Thymus (tissue), 11 donors: ENCODE measurements around the gene CD47. TPM values are rescaled to one million over a fixed set of nuclear protein-coding genes. Genes with fewer than 3 reads are reported as not detected.

Source experiments
- DNase-seq, 9 donors: peaks; one replicate each; pipeline ENCODE4 v3.0.0-alpha.2; 2013; ENCODE audit warnings: low spot score in 9 of 9, low read depth in 6 of 9, missing footprints in 1 of 9
- H3K27ac ChIP-seq, 2 donors: one replicate each; pipeline ENCODE4 v1.5.1; 2013; ENCODE audit warnings: control low read depth in 1 of 2, low read depth in 1 of 2, low read length in 1 of 2, mild to moderate bottlenecking in 1 of 2, moderate library complexity in 1 of 2
- H3K27me3 ChIP-seq, 2 donors: one replicate each; pipeline ENCODE4 v1.5.1; 2013; ENCODE audit warnings: low read length in 1 of 2; ENCODE audit not compliant: control insufficient read depth in 2 of 2, insufficient read depth in 1 of 2
- H3K36me3 ChIP-seq, 2 donors: one replicate each; pipeline ENCODE4 v1.5.1; 2013; ENCODE audit warnings: low read length in 1 of 2, mild to moderate bottlenecking in 1 of 2, moderate library complexity in 1 of 2; ENCODE audit not compliant: control insufficient read depth in 2 of 2, insufficient read depth in 2 of 2
- H3K4me1 ChIP-seq, 2 donors: one replicate each; pipeline ENCODE4 v1.5.1; 2013; ENCODE audit warnings: low read length in 2 of 2; ENCODE audit not compliant: control insufficient read depth in 2 of 2, insufficient read depth in 2 of 2
- H3K4me3 ChIP-seq, 2 donors: one replicate each; pipeline ENCODE4 v1.5.1; 2013; ENCODE audit warnings: low read length in 2 of 2, control low read depth in 1 of 2, mild to moderate bottlenecking in 1 of 2
- H3K9me3 ChIP-seq, 2 donors: one replicate each; pipeline ENCODE4 v1.5.1; 2013; ENCODE audit warnings: low read length in 1 of 2, mild to moderate bottlenecking in 1 of 2; ENCODE audit not compliant: control insufficient read depth in 2 of 2, insufficient read depth in 1 of 2
- WGBS: extraction: QIAGEN DNeasy Blood & Tissue Kit; methylation state at CpG from one replicate; pipeline ENCODE4 v1.1.7; 2013; 5-methylcytosine and 5-hydroxymethylcytosine counted together
- polyA plus RNA-seq: library from polyadenylated mRNA; stranded (reverse); fragments of 200-250 nt; gene quantifications from one replicate; pipeline ENCODE4 v1.2.3, GENCODE V29; 2013
- total RNA-seq: library from RNA; stranded (reverse); fragments of 120-200 nt; gene quantifications from one replicate; pipeline ENCODE4 v1.2.4, GENCODE V29; 2013
- donor health status: healthy.

CD47 gene
- total and polyA plus RNA-seq, 2 donors: 65.8 to 103 TPM

DNA sequence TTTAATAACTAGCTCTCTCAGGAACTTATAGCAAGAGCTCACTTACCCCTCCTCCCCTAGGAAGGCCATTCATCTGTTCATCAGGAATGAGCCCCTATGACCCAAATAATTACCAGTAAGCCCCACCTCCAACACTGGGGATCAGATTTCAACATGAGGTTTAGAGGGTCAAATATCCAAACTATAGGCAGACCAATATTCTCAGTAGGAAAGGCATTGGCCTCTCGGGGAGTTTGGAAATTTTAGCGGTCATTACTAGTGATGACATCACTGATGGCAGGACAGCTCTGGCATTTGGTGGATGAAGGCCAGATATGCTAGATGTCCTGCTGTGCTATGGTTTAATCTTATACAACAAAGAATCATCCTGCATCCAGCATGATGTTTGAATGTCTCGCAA is 15.2 kb upstream of the CD47 start:
- H3K27me3 ChIP-seq: no peaks in the 10 kb centered on the region
- no peak for DNase-seq
- H3K4me3 ChIP-seq: no peak overlapping the region
- H3K9me3 ChIP-seq: no peaks in the 10 kb centered on the region
- 99% methylated on average over 3 of the region's 3 CpGs for WGBS
- H3K4me1 ChIP-seq: peaks cover 8 to 14% of the 10 kb centered on the region in 2 donors
- no peak overlapping the region for H3K27ac ChIP-seq
- no peaks in the 10 kb centered on the region for H3K36me3 ChIP-seq

DNA sequence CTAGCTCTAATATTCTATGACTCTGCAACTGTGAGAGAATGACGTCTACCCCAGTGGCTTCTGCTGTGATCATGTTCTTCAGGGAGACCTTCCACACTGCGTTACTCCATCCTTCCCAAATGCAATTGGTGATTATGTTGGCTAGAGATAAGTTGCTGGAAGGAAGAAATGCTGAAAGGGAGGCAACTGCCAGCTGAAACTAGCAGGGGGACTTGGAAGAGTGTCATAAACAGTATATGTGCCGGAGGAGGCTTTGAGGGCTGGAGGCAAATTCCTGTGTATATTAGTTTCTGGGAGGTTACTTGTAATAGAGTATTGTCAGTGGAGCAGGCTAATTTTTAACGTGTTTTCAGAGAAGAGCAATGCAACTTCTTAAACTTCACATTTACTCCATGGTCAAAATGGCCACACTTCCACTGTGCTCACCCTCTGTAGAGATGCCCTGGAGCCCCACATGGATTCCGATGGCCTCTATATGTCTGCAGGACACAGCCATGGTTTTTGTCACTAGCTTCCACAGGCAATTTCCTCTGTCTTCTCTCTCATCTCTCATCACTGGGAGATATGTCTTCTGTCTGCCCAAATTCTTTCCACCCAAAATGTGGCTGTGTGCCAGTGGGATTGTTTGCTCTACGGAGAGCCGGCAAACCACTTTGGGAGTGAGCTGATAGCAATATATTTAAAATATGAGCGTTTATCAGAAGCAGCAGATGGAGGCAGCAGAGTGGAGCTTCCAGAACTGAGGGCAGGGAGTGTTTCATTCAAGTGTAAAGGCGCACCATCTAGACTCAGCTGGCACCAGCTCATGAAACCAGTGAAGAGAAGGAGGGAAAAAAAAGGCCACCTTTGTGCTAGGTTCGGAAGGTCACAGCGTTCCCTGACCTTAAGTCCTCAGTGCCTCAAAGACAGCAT is 13.3 kb upstream of the CD47 start:
- 96% methylated on average over 11 of the region's 11 CpGs for WGBS
- Histone ChIP-seq H3K4me1 (peaks cover 23 to 31% of the 10 kb centered on the region in 2 donors), H3K9me3 (no peaks in the 10 kb centered on the region), H3K27me3 (no peaks in the 10 kb centered on the region), H3K36me3 (no peaks in the 10 kb centered on the region), H3K4me3 (no peak overlapping the region), H3K27ac (no peak overlapping the region)
- no peak for DNase-seq

DNA sequence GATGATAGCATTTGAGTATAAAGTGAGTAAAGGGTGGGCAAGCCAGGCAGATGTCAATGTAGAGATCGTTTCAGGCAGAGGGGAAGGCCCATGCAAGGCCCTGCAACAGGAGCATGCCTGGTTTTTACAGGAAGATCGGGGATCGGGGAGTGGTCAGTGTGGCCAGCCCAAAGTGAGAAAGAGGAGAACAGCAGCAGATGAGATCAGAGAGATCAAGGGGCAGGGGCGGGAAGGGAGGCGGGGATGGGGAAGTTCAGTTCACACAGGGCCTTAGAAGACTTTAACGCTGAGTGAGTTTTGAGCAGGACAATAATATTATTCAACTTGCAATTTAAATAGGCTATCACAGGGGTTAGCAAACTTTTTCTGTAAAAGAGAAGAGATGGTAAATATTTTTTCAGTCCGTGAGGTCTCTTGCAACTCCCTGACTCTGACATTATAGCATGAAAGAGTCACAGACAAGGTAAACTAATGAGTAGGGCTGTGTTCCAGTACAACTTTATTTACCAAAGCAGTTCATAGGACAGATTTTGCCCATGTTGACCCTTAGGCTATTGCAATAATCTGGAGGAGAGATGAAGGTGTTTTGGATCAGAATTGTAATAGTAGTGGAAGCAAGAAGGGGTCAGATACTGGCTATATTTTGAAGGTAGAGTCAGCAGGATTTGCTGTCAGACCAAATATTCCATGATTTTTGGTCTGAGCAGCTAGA is 12.4 kb upstream of the CD47 start:
- DNase-seq: no peak
- 88% methylated on average over 7 of the region's 7 CpGs for WGBS
- no peaks in the 10 kb centered on the region for H3K36me3 ChIP-seq
- H3K27me3 ChIP-seq: no peaks in the 10 kb centered on the region
- no peak overlapping the region for H3K4me3 ChIP-seq
- H3K4me1 ChIP-seq: peaks cover 23 to 34% of the 10 kb centered on the region in 2 donors
- H3K27ac ChIP-seq: no peak overlapping the region
- H3K9me3 ChIP-seq: no peaks in the 10 kb centered on the region

DNA sequence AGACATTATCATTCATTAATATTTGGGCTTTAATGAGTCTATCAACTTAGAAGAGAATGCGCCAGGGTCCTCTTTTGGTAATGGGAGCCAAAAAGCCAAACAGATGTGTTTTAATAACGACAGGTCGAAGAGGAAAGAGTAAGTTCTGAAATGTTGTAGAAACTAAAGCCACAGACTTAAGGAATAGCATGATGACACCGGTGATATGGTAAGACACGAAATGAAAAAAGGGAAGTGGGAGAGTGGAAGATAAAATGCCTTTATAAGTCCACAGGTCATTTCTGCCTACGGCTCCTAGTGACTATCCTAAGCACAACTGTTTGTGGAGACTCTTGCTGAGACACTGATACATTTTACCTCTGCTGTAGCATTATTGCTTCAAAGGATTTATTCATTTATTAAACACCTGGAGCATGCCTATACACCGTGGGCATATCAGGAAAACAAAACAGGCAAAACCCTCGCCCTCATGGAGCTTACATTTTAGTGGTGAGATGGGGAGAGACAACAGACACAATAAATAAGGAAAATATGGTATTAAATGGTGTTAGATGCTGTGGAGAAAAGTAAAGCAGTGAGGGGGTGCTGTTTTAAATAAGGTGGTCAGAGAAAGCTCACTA is 11.7 kb upstream of the CD47 start:
- no peak overlapping the region for H3K4me3 ChIP-seq
- WGBS: 51% methylated on average over 8 of the region's 8 CpGs
- H3K27me3 ChIP-seq: no peaks in the 10 kb centered on the region
- H3K4me1 ChIP-seq: peaks cover 23 to 34% of the 10 kb centered on the region in 2 donors
- H3K27ac ChIP-seq: no peak overlapping the region
- no peak for DNase-seq
- no peaks in the 10 kb centered on the region for H3K9me3 ChIP-seq
- H3K36me3 ChIP-seq: no peaks in the 10 kb centered on the region

DNA sequence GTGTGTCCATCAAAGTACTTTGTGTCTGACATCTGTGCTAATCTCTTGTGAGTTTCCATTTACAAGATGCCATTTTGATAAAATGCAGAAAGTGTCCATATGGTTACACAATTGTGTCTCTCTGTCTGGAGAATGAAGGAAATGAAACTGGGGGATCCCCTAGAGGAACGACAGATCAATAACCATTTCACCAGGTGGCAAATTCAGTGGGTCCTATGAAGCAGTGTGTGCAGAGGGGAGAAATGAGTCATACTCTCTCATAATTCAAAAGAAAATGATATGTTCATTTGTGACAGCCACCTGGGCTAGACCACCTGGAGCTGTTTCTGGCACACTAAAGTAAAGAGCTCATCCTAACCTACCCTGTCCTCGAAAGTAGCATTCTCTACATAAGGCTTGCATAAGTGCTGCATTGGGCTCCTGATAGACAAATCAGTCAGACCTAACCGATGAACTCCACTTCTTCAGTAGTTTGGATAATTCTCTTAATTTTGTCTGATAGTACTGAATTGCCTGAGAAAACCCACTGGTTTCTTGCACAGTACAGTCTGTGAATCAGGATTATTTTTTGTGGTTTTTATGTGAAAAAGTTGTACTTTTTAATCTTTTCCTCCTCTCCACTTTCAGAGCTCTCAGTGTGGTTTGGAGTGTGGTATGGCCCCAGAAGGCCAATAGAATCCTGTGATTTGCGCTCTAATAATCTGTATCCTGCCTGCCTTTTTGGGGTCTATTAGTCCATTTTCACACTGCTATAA is 10.3 kb upstream of the CD47 start:
- Histone ChIP-seq H3K27me3 (no peaks in the 10 kb centered on the region), H3K27ac (peak overlapping the region; percentile 38 to 69), H3K4me1 (peaks cover 27 to 45% of the 10 kb centered on the region in 2 donors), H3K4me3 (no peak overlapping the region), H3K9me3 (no peaks in the 10 kb centered on the region), H3K36me3 (no peaks in the 10 kb centered on the region)
- 22% methylated on average over 4 of the region's 4 CpGs for WGBS
- DNase-seq: peak in 3 of 9 donors; percentile 35 to 76 (median 51)

DNA sequence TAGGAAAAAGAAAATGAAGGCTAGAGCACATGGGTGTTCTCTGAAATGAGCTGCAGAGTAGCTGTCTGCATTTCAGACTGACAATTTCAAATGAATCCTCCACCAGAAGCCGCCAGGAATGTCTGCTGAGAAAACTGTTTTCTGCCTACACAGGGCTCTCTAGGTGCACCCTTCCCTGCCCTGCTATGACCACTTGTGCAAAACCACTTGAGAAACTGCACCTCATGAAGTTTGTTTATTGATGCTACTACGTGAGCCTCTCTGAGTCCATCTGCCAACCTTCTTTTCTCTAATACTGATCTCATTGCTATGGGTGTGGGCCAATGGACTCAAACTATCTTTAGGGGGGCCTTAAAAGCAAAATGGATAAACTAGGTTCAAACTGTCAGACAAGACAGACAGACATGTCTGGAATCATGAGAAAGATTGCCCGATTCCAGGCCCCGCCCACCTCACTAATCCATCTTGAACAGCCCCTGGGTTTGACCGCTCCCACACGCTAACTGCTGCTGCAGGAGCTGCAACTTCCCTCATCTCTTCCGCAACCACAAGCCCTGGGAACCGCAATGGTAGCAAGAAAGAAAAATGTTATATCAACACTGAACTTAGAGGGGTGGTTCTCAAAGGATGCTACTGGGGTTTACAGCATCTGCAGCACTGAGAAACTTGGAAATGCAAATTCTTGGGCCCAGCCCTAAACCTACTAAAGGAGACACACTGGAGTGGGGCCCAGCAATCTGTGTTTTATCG is 9.0 kb upstream of the CD47 start:
- no peak overlapping the region for H3K4me3 ChIP-seq
- peak overlapping the region; percentile 40 to 69 for H3K27ac ChIP-seq
- H3K27me3 ChIP-seq: no peaks in the 10 kb centered on the region
- H3K9me3 ChIP-seq: no peaks in the 10 kb centered on the region
- peaks cover 27 to 46% of the 10 kb centered on the region in 2 donors for H3K4me1 ChIP-seq
- peak in 4 of 9 donors; percentile 40 to 73 (median 54) for DNase-seq
- WGBS: 33% methylated on average over 9 of the region's 9 CpGs
- H3K36me3 ChIP-seq: no peaks in the 10 kb centered on the region

DNA sequence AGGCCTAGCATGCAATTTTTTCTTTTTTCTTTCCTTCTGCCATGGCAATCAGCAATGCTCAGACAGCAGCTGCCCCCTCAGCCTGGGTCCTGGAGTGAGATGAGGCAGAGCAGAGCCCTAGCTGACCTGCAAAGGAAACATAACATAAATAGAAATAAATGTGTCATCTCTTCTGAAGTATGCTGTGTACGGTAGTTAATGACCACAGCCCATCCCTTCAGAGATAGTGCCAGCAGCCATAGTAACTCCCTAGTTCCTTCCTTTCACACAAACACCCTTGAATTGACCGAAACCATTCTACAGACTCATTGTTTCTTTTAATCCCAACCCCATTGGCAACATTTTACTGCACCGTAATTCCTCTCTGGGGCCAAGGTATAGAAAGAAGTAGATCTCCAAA is 8.4 kb upstream of the CD47 start:
- 54% methylated on average over 3 of the region's 3 CpGs for WGBS
- peak overlapping the region in 1 of 2 donors; percentile 20 for H3K27ac ChIP-seq
- no peaks in the 10 kb centered on the region for H3K9me3 ChIP-seq
- no peak overlapping the region for H3K4me3 ChIP-seq
- H3K27me3 ChIP-seq: no peaks in the 10 kb centered on the region
- no peaks in the 10 kb centered on the region for H3K36me3 ChIP-seq
- peaks cover 27 to 46% of the 10 kb centered on the region in 2 donors for H3K4me1 ChIP-seq
- DNase-seq: no peak

DNA sequence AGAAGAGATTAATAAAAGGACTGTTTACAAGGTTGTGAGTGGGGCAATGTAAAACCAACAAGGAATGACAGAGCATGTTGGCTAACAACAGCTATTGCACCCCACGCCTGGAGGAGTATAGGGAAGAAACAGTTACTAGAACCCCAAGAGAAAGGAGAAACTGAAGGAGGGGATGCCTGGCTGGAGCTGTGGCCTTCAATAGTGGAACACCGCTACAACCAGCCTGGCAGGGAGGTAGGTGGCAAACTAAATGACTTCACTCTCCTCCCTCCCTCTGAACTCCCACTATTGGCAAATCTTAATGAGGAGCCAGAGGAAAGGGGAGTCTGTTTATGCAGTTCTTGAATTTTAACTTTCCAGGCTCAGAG is 7.2 kb upstream of the CD47 start:
- H3K4me1 ChIP-seq: peaks cover 27 to 51% of the 10 kb centered on the region in 2 donors

More for the DNA sequence above, 7.2 kb upstream of the CD47 start:
- DNase-seq: no peak
- H3K4me3 ChIP-seq: no peak overlapping the region
- no peak overlapping the region for H3K27ac ChIP-seq
- 97% methylated on average over 2 of the region's 2 CpGs for whole genome bisulfite sequencing
- H3K27me3 ChIP-seq: no peaks in the 10 kb centered on the region
- H3K9me3 ChIP-seq: no peaks in the 10 kb centered on the region
- H3K36me3 ChIP-seq: no peaks in the 10 kb centered on the region
